ENCODE measurements around the gene MRPL42.

MRPL42 gene

DNA sequence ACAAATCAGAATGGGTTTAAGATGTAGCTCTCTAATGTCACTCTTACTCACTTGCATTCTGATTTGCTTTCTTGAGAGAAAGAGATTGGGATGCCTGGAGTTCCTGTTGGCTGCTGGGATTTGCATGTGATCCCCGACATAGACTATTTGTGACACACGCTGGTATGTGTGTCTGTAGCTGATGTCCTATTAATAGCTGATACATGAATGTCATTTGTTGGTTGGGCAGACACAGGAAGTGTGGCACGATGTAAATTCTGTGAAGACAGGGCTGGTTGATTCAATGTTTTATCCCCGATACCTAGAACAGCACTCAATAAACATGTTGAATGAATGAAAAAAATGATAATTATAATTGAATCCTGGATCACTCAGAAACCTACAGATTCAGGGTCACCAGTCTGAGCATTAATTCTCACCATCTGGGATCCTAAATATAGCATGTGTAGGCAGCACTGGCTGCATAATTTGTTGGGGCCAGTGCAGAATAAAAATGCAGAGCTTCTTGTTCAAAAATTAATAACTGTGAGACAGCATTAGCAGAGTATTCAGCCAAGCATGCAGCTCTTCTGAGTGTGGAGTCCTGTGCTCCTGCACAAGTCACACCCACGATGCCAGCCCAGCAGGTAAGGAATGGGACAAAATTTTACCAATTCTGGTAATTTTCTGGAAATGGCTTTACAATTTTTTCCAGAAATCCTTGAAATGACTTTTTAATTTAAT lies 69.6 kb downstream of the MRPL42 start:
- H3K9me2 ChIP-seq (replicated peaks; ENCODE audit: control insufficient read depth, low read length): no peaks in the 10 kb centered on the region
- H3K4me2 ChIP-seq (ENCODE audit: low read length): peak overlapping the region; percentile 30
- H3K27me3 ChIP-seq (ENCODE audit: control insufficient read depth, low read length): 0 out of 2 replicates have a peak, but pooled peaks cover 5% of the 10 kb centered on the region
- peaks cover 13% of the 10 kb centered on the region for H3K4me1 ChIP-seq (ENCODE audit: control insufficient read depth, low read length)
- H3K36me3 ChIP-seq (ENCODE audit: control insufficient read depth, low read length): no peaks in the 10 kb centered on the region
- H3K79me2 ChIP-seq (ENCODE audit: control insufficient read depth, low read length): no peaks in the 10 kb centered on the region
- H4K20me1 ChIP-seq (ENCODE audit: control insufficient read depth, insufficient read depth, low read depth, low read length): no peaks in the 10 kb centered on the region
- H3K9me3 ChIP-seq (ENCODE audit: control insufficient read depth, insufficient read depth, low read length): no peaks in the 10 kb centered on the region
- no peak for TF ChIP-seq EZH2phosphoT487 (IDR thresholded peaks at IDR 0.05; ENCODE audit: borderline replicate concordance, low read length)
- no peak for TF ChIP-seq CTCF (IDR thresholded peaks at IDR 0.05; ENCODE audit: low read depth, low read length, poor library complexity, severe bottlenecking)
- H3F3A ChIP-seq (ENCODE audit: control insufficient read depth, insufficient read depth): peaks cover 3% of the 10 kb centered on the region; the same call in 1 of the 2 replicates
- H3K4me3 ChIP-seq (ENCODE audit: low read length): no peak overlapping the region
- peak overlapping the region; percentile 6; the same call in 1 of the 2 replicates for H3K27ac ChIP-seq (ENCODE audit: low read depth, low read length)

- no peaks in the 10 kb centered on the region for H3K9me2 ChIP-seq (replicated peaks; ENCODE audit: control insufficient read depth, low read length)
- peaks cover 3% of the 10 kb centered on the region; the same call in 1 of the 2 replicates for H3F3A ChIP-seq (ENCODE audit: control insufficient read depth, insufficient read depth)
- H3K27ac ChIP-seq (ENCODE audit: low read depth, low read length): no peak overlapping the region
- no peak for TF ChIP-seq EZH2phosphoT487 (IDR thresholded peaks at IDR 0.05; ENCODE audit: borderline replicate concordance, low read length)
- peak; percentile 39 for TF ChIP-seq CTCF (IDR thresholded peaks at IDR 0.05; ENCODE audit: low read depth, low read length, poor library complexity, severe bottlenecking)
- H3K79me2 ChIP-seq (ENCODE audit: control insufficient read depth, low read length): no peaks in the 10 kb centered on the region
- no peaks in the 10 kb centered on the region for H3K36me3 ChIP-seq (ENCODE audit: control insufficient read depth, low read length)
- H3K9me3 ChIP-seq (ENCODE audit: control insufficient read depth, insufficient read depth, low read length): no peaks in the 10 kb centered on the region
- H3K4me3 ChIP-seq (ENCODE audit: low read length): no peak overlapping the region
- no peak overlapping the region for H3K4me2 ChIP-seq (ENCODE audit: low read length)
- 0 out of 2 replicates have a peak, but pooled peaks cover 5% of the 10 kb centered on the region for H3K27me3 ChIP-seq (ENCODE audit: control insufficient read depth, low read length)
- peaks cover 13% of the 10 kb centered on the region for H3K4me1 ChIP-seq (ENCODE audit: control insufficient read depth, low read length)
- no peaks in the 10 kb centered on the region for H4K20me1 ChIP-seq (ENCODE audit: control insufficient read depth, insufficient read depth, low read depth, low read length)
These were observed 70.5 kb downstream of the MRPL42 start for GRCh38 chr12:93537769-93538168.

GRCh38 chr12:93539821-93540220 lies 72.5 kb downstream of the MRPL42 start:
- Histone ChIP-seq H3K9me2 (replicated peaks; ENCODE audit: control insufficient read depth, low read length) (no peaks in the 10 kb centered on the region), H4K20me1 (ENCODE audit: control insufficient read depth, insufficient read depth, low read depth, low read length) (no peaks in the 10 kb centered on the region), H3F3A (ENCODE audit: control insufficient read depth, insufficient read depth) (peaks cover 3% of the 10 kb centered on the region; the same call in 1 of the 2 replicates), H3K4me2 (ENCODE audit: low read length) (no peak overlapping the region), H3K36me3 (ENCODE audit: control insufficient read depth, low read length) (no peaks in the 10 kb centered on the region), H3K4me1 (ENCODE audit: control insufficient read depth, low read length) (peaks cover 13% of the 10 kb centered on the region), H3K27ac (ENCODE audit: low read depth, low read length) (no peak overlapping the region), H3K4me3 (ENCODE audit: low read length) (no peak overlapping the region), H3K79me2 (ENCODE audit: control insufficient read depth, low read length) (no peaks in the 10 kb centered on the region), H3K9me3 (ENCODE audit: control insufficient read depth, insufficient read depth, low read length) (no peaks in the 10 kb centered on the region), H3K27me3 (ENCODE audit: control insufficient read depth, low read length) (peaks cover 3% of the 10 kb centered on the region)
- no peak for TF ChIP-seq EZH2phosphoT487 (IDR thresholded peaks at IDR 0.05; ENCODE audit: borderline replicate concordance, low read length)
- TF ChIP-seq CTCF (IDR thresholded peaks at IDR 0.05; ENCODE audit: low read depth, low read length, poor library complexity, severe bottlenecking): no peak
